Gastroesophageal sphincter (tissue), 4 donors: ENCODE results near the gene SHISAL1. TPM values are rescaled to one million over a fixed set of nuclear protein-coding genes. Genes with fewer than 3 reads are reported as not detected.

Experiments
- ATAC-seq: fragments of 150-250 bp; one replicate; pipeline ENCODE4 v1.9.1; 2016; ENCODE audit warnings: mild to moderate bottlenecking, moderate library complexity
- H3K27ac ChIP-seq, 4 donors: fragments of 200-600 bp; sonication (generic) in 3 of 4; 1 replicate in 3 of 4; 2 replicates in 1 of 4; pipeline ENCODE4 v1.5.1; 2016 to 2019
- H3K27me3 ChIP-seq: fragments of 200-600 bp; sonication (generic); one replicate; pipeline ENCODE4 v1.5.1; 2019
- H3K36me3 ChIP-seq, 2 donors: fragments of 200-600 bp; sonication (generic); one replicate each; pipeline ENCODE4 v1.5.1; 2019; ENCODE audit warnings: control low read depth in 1 of 2
- H3K4me1 ChIP-seq, 3 donors: fragments of 200-600 bp; sonication (generic); 1 replicate in 2 of 3; 2 replicates in 1 of 3; pipeline ENCODE4 v1.5.1; 2016 to 2019; ENCODE audit warnings: control low read depth in 2 of 3
- H3K4me3 ChIP-seq, 2 donors: fragments of 200-600 bp; sonication (generic); one replicate each; pipeline ENCODE4 v1.5.1; 2019; ENCODE audit warnings: mild to moderate bottlenecking in 1 of 2, moderate library complexity in 1 of 2
- H3K9me3 ChIP-seq, 3 donors: fragments of 200-600 bp; sonication (generic); one replicate each; pipeline ENCODE4 v1.5.1; 2017 to 2019; ENCODE audit warnings: control low read depth in 2 of 3
- CTCF ChIP-seq, 4 experiments: fragments of 200-600 bp in 2 of 4; fragments of 450-650 bp in 2 of 4; sonication (generic) in 1 of 4; IDR thresholded peaks; one replicate each; pipeline ENCODE4 v1.5.1; 2017 to 2019; ENCODE audit warnings: antibody characterized with exemption in 4 of 4, mild to moderate bottlenecking in 2 of 4, moderate library complexity in 2 of 4
- EP300 ChIP-seq: sonication (generic); formaldehyde crosslinking; IDR thresholded peaks from one replicate; pipeline ENCODE4 v1.6.1; 2017; ENCODE audit warnings: antibody characterized with exemption, mild to moderate bottlenecking
- POLR2A ChIP-seq, 2 donors: fragments of 450-650 bp; IDR thresholded peaks; one replicate each; pipeline ENCODE4 v1.6.1; 2017; ENCODE audit warnings: antibody characterized with exemption in 2 of 2, mild to moderate bottlenecking in 2 of 2, moderate library complexity in 1 of 2
- POLR2AphosphoS5 ChIP-seq: sonication (generic); formaldehyde crosslinking; IDR thresholded peaks from one replicate; pipeline ENCODE4 v1.6.1; 2017; ENCODE audit warnings: antibody characterized with exemption
- WGBS, 2 donors: methylation state at CpG; one replicate each; pipeline ENCODE4 v1.1.5; 2018; ENCODE audit warnings: low coverage in 1 of 2; 5-methylcytosine and 5-hydroxymethylcytosine counted together
- total RNA-seq, 4 donors: library from RNA; depleted of rRNA; stranded (reverse); fragments of >200 nt; gene quantifications; one replicate each; pipeline ENCODE4 v1.1.0, GENCODE V29; 2016

Gene SHISAL1
- total RNA-seq, 4 donors from 2014 or later: 4.5 to 23.1 (median 6.2) TPM

GRCh38 chr22:44204739-44205515 is 107.8 kb downstream of the SHISAL1 start:
- 100% methylated on average over 3 of the region's 16 CpGs; no CpG with 5 or more reads in 1 of the 2 donors for WGBS, 2 donors
- TF ChIP-seq POLR2AphosphoS5 (no peak), CTCF (IDR thresholded peaks at IDR 0.05) (no peak), POLR2A (IDR thresholded peaks at IDR 0.05) (no peak), EP300 (no peak)

GRCh38 chr22:44203203-44203602 is 109.5 kb downstream of the SHISAL1 start:
- Histone ChIP-seq H3K9me3 (no peaks in the 10 kb centered on the region), H3K4me3 (no peak overlapping the region), H3K27ac (no peak overlapping the region), H3K27me3 (peaks cover 51% of the 10 kb centered on the region), H3K36me3 (no peaks in the 10 kb centered on the region), H3K4me1 (no peaks in the 10 kb centered on the region)
- no peak for TF ChIP-seq EP300
- no peak for TF ChIP-seq POLR2AphosphoS5
- TF ChIP-seq POLR2A (IDR thresholded peaks at IDR 0.05): no peak
- TF ChIP-seq CTCF (IDR thresholded peaks at IDR 0.05): no peak
- WGBS, 2 donors: 58 to 82% methylated on average over 4 to 5 of the region's 6 CpGs
- ATAC-seq: no peak

More at GRCh38 chr22:44204739-44205515, 107.8 kb downstream of the SHISAL1 start:
- H3K4me3 ChIP-seq: no peak overlapping the region
- H3K27ac ChIP-seq: no peak overlapping the region
- H3K36me3 ChIP-seq: no peaks in the 10 kb centered on the region
- peaks cover 0 to 14% (median 0%) of the 10 kb centered on the region in 3 donors for H3K9me3 ChIP-seq
- H3K27me3 ChIP-seq: peaks cover 41% of the 10 kb centered on the region
- H3K4me1 ChIP-seq: no peaks in the 10 kb centered on the region
- no peak for ATAC-seq

- Histone ChIP-seq H3K4me3 (no peak overlapping the region), H3K4me1 (no peaks in the 10 kb centered on the region), H3K9me3 (no peaks in the 10 kb centered on the region), H3K27ac (no peak overlapping the region), H3K27me3 (peaks cover 51% of the 10 kb centered on the region), H3K36me3 (no peaks in the 10 kb centered on the region)
- 63 to 90% methylated on average over 5 to 11 of the region's 11 CpGs for WGBS, 2 donors
- no peak for ATAC-seq
- TF ChIP-seq EP300 (no peak), POLR2A (IDR thresholded peaks at IDR 0.05) (no peak), CTCF (IDR thresholded peaks at IDR 0.05) (no peak), POLR2AphosphoS5 (no peak)
Observed at GRCh38 chr22:44202261-44202789, 110.4 kb downstream of the SHISAL1 start.

GRCh38 chr22:44201665-44202064 is 111.1 kb downstream of the SHISAL1 start:
- no peak for TF ChIP-seq CTCF (IDR thresholded peaks at IDR 0.05)
- TF ChIP-seq EP300: no peak
- TF ChIP-seq POLR2AphosphoS5: no peak
- no peak for TF ChIP-seq POLR2A (IDR thresholded peaks at IDR 0.05)
- no peaks in the 10 kb centered on the region for H3K36me3 ChIP-seq
- WGBS, 2 donors: 82% methylated on average over 4 of the region's 12 CpGs; no CpG with 5 or more reads in 1 of the 2 donors
- no peaks in the 10 kb centered on the region for H3K9me3 ChIP-seq
- H3K27ac ChIP-seq: no peak overlapping the region
- H3K4me1 ChIP-seq: peaks cover 0 to 1% (median 0%) of the 10 kb centered on the region in 3 donors
- H3K4me3 ChIP-seq: no peak overlapping the region
- H3K27me3 ChIP-seq: peaks cover 58% of the 10 kb centered on the region
- no peak for ATAC-seq
